ENCODE data around the gene DHX8. TPM values are rescaled to one million over a fixed set of nuclear protein-coding genes. Genes with fewer than 3 reads are reported as not detected.

The DHX8 gene
- polyA plus RNA-seq, 3 donors, result 21.8 to 35.6 (median 26.5) TPM

GRCh38 chr17:43517161-43517560 is 33.4 kb downstream of the DHX8 start:
- Histone ChIP-seq H2AFZ (ENCODE audit: insufficient read depth, low read depth, low read length, poor library complexity, severe bottlenecking) (no peak overlapping the region), H3K27ac (ENCODE audit: low read depth in 1 of 2, low read length in 2 of 2) (no peak overlapping the region), H3K9me3 (replicated peaks in 1 of 2; ENCODE audit: control insufficient read depth in 1 of 2, insufficient read depth in 1 of 2, low read length in 2 of 2) (no peaks in the 10 kb centered on the region), H3K9ac (ENCODE audit: insufficient read depth, low read length, poor library complexity, severe bottlenecking) (no peak overlapping the region), H3K36me3 (replicated peaks in 1 of 2; ENCODE audit: control insufficient read depth in 1 of 2, insufficient read depth in 2 of 2, low read length in 2 of 2) (peaks cover 93 to 100% of the 10 kb centered on the region in 2 donors), H3K27me3 (ENCODE audit: control insufficient read depth in 2 of 2, insufficient read depth in 2 of 2, low read length in 2 of 2) (no peaks in the 10 kb centered on the region), H3K4me3 (replicated peaks in 1 of 3; ENCODE audit: low read depth in 2 of 3, low read length in 3 of 3) (no peak overlapping the region), H3K4me1 (ENCODE audit: control insufficient read depth in 1 of 2, insufficient read depth in 2 of 2, low read length in 2 of 2) (no peaks in the 10 kb centered on the region), H3K4me2 (replicated peaks; ENCODE audit: extremely low read depth, low read length, poor library complexity, severe bottlenecking) (no peak overlapping the region), H3K79me2 (ENCODE audit: insufficient read depth, low read length) (peaks cover 2% of the 10 kb centered on the region), H4K20me1 (ENCODE audit: insufficient read depth, low read length) (peaks cover 32% of the 10 kb centered on the region)
- Mint-ChIP-seq H3K27me3 (ENCODE audit: low read depth in 3 of 3) (peaks cover 0 to 1% (median 0%) of the 10 kb centered on the region in 3 donors), H3K4me1 (peaks cover 3% of the 10 kb centered on the region), H3K27ac (peak overlapping the region in 1 of 7 donors; percentile 20), H3K36me3 (peaks cover 88 to 90% of the 10 kb centered on the region in 2 donors), H3K9me3 (no peaks in the 10 kb centered on the region), H3K4me3 (no peak overlapping the region)
- no peak for TF ChIP-seq CTCF (IDR thresholded peaks at IDR 0.05)
- WGBS (ENCODE audit: insufficient coverage), result 59% methylated on average over 5 of the region's 6 CpGs
- no peak for DNase-seq
- intact Hi-C loops (cut with micrococcal nuclease), result no loop called here

DNA sequence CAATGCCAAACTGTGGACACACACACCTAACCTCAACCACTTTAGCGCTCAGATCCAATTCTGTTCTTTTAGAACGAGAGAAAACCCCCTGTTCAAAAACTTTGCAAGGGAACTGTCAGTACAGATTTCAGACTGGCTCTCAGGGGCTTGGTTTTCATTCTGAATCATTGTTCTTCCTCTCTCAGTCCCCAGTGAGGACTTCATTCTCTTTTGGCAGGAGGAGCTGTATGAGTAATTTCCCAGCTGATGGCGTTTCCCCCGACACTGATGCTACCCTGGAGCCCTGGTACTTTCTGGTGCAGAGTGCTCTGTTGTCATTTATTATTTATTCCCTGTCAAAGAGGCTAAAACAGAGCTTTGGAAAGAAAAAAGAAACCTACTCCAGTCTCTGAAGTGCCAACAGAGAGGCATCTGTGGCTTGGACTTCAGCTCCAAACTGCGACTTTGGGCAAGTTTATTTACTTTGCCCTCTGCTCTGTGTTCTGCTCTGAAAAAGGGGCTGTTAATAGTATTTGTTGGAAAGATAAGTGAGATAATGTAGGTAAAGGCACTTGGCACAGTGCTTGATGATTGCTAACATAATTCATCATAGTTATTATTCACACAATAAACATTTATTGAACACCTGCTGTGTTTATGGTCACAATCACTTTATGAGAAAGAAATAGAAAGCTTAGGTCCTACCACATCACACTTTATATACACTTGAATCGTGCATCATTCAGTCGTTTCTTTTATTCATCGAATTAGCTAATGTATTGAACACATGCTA is 34.0 kb downstream of the DHX8 start:
- no peak for DNase-seq
- intact Hi-C loops (cut with micrococcal nuclease), result no loop called here
- Histone ChIP-seq H3K4me2 (replicated peaks; ENCODE audit: extremely low read depth, low read length, poor library complexity, severe bottlenecking) (no peak overlapping the region), H3K27ac (ENCODE audit: low read depth in 1 of 2, low read length in 2 of 2) (no peak overlapping the region), H3K9me3 (replicated peaks in 1 of 2; ENCODE audit: control insufficient read depth in 1 of 2, insufficient read depth in 1 of 2, low read length in 2 of 2) (no peaks in the 10 kb centered on the region), H4K20me1 (ENCODE audit: insufficient read depth, low read length) (peaks cover 32% of the 10 kb centered on the region), H3K4me3 (replicated peaks in 1 of 3; ENCODE audit: low read depth in 2 of 3, low read length in 3 of 3) (no peak overlapping the region), H3K4me1 (ENCODE audit: control insufficient read depth in 1 of 2, insufficient read depth in 2 of 2, low read length in 2 of 2) (no peaks in the 10 kb centered on the region), H2AFZ (ENCODE audit: insufficient read depth, low read depth, low read length, poor library complexity, severe bottlenecking) (no peak overlapping the region), H3K79me2 (ENCODE audit: insufficient read depth, low read length) (peaks cover 2% of the 10 kb centered on the region), H3K9ac (ENCODE audit: insufficient read depth, low read length, poor library complexity, severe bottlenecking) (no peak overlapping the region), H3K36me3 (replicated peaks in 1 of 2; ENCODE audit: control insufficient read depth in 1 of 2, insufficient read depth in 2 of 2, low read length in 2 of 2) (peaks cover 89 to 100% of the 10 kb centered on the region in 2 donors), H3K27me3 (ENCODE audit: control insufficient read depth in 2 of 2, insufficient read depth in 2 of 2, low read length in 2 of 2) (no peaks in the 10 kb centered on the region)
- TF ChIP-seq CTCF (IDR thresholded peaks at IDR 0.05), result no peak
- no peaks in the 10 kb centered on the region for H3K9me3 Mint-ChIP-seq
- H3K36me3 Mint-ChIP-seq, result peaks cover 86 to 90% of the 10 kb centered on the region in 2 donors
- peak overlapping the region in 1 of 7 donors; percentile 21 for H3K27ac Mint-ChIP-seq
- H3K27me3 Mint-ChIP-seq (ENCODE audit: low read depth in 3 of 3), result peaks cover 0 to 1% (median 0%) of the 10 kb centered on the region in 3 donors
- H3K4me3 Mint-ChIP-seq, result no peak overlapping the region
- H3K4me1 Mint-ChIP-seq, result peaks cover 3% of the 10 kb centered on the region
- WGBS (ENCODE audit: insufficient coverage), result no CpG with 5 or more reads among the region's 8 CpGs
